ENCODE measurements around the gene CACNA1C.

The CACNA1C gene

DNA sequence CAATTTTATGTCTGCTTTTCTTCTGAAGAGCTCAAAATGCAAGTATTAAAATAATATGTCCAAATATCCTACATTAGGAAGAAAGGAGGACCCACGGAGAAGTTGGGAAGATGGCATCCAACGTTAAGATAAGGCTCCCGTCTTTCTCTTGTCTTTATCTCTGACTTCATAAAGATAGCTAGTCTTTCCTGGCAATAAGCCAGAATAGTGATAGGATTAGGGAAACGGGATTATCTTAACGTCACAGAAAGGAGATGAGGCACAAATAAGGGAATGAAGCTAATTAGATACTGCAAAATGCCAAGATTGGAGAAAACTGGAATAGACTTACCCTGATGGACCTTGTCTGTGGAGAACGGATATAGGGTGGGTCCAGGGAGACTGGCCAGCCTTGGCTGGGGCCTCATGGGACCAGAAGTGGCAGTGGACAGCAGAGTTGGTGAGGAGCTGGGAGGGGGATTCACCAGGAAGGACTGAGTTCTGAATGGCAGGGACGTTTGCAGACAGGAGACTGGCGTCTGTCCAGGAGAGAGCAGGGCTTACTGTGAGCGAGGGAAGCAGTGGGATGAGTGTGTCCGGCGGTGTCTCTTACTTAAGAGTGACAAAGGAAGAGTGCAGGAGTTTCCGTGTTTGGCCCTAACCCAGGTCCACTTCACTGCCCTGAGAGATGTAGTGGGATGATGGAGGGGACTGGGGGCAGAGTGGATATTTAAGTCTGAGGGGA is 119.9 kb downstream of the CACNA1C start:
- no peak for DNase-seq

- DNase-seq = no peak
Observed at GRCh38 chr12:2173971-2174370, 121.2 kb downstream of the CACNA1C start.

DNA sequence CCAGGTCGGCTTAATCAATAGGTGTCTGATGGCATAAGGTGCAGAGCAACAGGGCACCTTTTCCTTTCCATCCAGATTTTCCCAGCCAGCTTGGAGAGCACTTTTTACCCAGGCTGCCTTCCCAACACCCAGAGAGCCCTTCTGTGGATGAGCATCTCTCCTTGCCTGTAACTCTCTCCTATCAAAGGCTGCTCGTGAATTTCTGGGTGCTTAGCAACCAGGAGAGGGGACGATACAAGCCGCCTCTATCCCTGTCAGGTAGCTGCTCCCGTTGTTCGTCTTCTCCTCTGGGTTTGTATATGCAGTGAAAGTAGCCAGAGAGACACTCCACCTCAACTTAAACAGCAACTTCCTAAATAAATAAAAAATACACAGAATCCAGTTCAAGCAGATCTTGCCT is 124.2 kb downstream of the CACNA1C start:
- no peak for DNase-seq

GRCh38 chr12:2177751-2178150 is 125.0 kb downstream of the CACNA1C start:
- no peak for DNase-seq

GRCh38 chr12:2179058-2179457 is 126.3 kb downstream of the CACNA1C start:
- no peak for DNase-seq

DNA sequence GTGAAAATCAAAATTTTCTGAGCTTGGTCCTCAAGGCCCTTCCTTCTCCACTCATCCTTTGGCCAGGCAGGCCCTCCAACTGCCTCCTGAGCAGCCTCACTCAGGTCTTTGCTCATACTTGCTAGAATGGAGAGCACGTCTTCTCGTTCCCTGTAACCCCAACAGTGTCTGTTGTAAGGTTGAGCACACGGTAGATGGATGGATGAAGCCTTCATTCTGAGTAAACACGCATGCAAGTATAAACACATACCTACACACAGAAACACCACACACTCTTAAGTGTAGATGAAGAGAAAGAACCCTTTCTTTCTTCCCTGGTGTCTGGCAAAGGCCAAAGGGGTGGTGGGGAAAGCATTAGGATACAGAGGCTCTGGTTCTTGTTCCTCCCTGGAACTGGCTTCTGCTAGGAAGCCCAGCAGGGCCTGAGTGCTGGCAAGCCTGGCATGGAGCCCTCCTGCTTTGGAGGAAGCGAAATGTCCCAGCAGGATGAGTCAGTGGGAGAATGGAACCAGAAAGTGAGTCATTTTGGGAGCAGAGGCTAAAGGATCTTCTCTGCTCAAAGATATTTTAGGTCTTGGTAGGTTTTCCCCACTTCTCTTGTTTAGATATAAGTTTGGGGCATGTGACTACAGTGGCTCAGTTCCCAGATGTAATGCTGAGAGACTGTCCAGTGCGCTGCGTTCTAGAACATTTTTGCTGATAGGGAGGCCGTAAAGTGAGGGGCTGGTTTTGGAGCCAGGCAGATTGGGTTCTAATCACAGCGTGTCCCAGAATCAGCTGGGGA is 127.4 kb downstream of the CACNA1C start:
- DNase-seq = no peak

GRCh38 chr12:2180737-2181082 is 127.9 kb downstream of the CACNA1C start:
- DNase-seq = no peak

DNA sequence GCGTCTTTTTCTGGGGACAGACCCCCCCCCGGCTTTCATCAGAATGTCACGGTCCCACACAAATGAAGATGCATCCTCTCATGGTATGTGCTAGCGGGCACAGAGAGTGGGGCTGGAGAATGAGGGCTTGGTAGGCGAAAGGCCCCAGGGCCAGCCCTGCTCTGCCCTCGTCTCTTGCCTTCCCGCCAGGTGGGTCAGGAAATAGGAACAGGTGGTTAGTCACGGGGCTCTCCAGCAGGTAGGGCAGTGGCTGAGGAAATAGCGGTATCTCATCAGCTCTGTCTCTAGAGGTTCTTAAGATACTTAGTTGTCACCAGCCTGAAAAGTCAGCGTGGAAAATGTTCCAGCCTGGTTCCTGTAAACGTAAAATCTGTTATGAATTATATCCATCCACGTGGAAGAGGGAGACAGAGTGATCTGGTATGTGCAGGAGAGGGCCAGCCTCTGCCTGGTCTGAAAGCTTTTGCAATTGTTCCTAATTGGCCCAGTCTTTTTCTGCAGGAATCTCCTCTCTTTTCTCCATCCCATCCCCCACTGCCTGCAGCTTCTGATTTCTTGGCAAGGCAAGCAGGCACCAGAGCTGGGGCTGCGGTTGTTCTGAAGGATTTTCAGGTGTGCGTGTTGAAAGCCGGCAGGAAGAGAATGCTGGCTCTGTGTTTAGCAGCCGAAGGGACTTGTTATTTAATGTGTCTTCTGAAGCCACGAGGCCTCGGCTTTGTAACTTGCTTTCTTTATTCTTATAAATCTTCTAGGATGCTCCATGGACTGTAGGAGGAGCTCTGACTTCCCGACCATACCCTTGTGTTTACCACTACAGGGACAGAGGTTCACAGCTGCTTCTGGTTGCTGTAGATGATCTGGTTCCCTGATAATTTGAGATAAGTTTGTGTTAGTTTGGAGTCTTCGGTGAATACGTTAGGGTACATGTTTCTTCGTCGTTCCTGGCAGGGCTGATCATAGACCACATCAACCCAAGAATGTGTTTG is 131.1 kb downstream of the CACNA1C start:
- no peak for DNase-seq

GRCh38 chr12:2185751-2186341 is 133.1 kb downstream of the CACNA1C start:
- no peak for DNase-seq

- DNase-seq = no peak
Observed at GRCh38 chr12:2187195-2187945, 134.6 kb downstream of the CACNA1C start.

GRCh38 chr12:2190085-2190484 is 137.3 kb downstream of the CACNA1C start:
- no peak for DNase-seq

- DNase-seq = no peak
Observed at GRCh38 chr12:2190896-2191533, 138.2 kb downstream of the CACNA1C start.

DNA sequence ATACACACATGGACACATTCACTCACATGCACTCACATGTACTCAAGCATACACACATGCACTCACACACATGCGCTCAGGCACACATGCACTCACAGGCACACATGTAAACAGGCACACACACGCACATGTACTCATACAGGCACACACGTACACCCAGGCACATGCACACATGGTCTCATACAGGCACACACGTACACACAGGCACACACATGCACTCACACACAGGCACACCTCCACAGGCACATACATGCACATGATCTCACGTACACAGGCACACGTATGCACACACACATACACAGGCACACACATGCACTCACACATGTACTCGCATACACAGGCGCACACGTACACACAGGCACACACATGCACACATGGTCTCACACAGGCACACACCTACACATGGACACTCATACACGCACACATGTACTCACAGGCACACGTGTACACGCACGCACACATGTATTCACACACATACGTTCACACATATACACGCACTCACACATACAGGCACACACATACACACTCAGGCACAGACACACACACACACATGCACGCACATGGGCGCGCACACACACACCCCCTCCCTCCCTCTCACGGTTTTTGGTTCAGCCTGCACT is 138.9 kb downstream of the CACNA1C start:
- no peak for DNase-seq

- no peak for DNase-seq
Observed at GRCh38 chr12:2192231-2192630, 139.4 kb downstream of the CACNA1C start.

DNA sequence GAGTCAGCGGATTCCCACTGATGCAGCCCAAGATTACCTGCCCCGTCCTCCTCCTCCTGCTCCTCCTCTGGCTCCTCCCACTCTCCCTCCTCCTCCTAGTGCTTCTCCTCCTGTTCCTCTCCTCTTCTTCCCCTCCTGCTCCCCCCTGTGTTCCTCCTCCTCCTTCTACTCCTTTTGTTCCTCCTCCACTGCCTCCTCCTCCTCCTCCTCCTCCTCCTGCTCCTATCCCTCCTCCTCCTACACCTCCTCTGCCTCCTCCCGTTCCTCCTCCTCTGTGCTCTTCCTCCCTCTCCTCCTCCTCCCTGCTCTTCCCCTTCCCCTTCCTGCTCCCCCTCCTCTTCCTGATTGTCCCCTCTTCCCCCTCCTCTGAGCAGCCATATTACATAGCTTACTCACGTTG is 141.3 kb downstream of the CACNA1C start:
- no peak for DNase-seq

- no peak for DNase-seq
Observed at GRCh38 chr12:2194571-2194970, 141.8 kb downstream of the CACNA1C start.

DNA sequence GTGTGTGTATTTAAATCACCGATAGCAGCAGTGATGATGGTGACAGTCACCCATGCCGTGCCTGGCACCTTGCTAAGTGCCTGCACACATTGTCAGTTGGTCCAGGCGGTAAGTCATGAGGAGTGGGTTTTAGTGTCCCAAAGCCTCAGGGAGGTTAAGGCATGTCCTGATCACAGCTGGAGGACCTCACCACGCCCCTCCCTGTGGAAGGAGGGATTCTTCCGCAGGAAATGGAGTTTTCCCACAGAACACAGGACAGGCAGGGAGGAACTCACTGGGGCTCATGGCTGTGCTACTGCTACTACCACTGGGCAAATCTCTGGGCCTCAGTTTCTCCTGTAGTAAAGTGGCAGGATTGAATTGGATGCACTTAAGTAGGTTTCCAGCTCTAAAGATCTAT is 142.3 kb downstream of the CACNA1C start:
- no peak for DNase-seq

DNA sequence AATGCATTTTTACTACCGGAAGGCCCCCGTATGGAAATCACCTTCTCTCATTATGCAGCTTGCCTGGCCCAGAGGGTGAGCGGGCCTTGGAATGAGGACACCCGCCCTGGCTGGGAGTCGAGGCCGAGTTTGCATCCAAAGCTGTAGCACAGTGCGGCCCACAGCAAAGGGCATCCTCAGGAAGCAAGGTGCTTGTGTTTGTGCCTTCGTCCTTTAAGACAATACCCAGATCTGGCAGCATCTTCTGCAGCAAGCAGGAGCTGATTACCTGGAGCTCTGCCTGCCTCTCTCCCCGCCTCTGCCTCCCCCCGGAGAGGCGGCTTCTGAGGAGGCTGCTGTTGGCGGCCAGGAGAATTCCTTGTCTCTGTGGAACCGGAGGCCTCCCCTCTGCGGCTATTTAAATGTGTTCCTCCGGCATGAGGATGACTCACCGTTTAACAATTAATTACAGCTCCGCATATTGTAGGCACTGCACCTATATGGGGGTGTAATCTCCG is 145.3 kb downstream of the CACNA1C start:
- no peak for DNase-seq

DNA sequence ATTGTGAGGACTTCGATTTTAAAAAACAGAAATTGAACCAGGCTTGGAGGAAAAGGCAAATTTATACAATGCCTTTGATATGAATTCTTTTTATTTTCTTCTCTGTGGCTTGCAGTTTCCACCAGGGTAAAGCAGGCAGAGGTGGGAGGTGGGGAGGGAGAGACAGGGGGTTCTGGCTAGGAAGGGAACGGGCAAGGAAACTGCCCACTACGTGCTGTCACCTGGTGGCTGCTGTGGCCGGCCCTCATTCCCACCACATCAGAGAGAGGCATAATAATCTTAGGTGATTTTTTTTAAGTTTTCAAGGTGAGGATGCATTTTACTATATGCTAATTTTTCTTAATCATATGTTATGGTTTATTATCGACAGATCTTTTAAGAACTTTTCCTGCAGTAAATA is 145.8 kb downstream of the CACNA1C start:
- no peak for DNase-seq

DNA sequence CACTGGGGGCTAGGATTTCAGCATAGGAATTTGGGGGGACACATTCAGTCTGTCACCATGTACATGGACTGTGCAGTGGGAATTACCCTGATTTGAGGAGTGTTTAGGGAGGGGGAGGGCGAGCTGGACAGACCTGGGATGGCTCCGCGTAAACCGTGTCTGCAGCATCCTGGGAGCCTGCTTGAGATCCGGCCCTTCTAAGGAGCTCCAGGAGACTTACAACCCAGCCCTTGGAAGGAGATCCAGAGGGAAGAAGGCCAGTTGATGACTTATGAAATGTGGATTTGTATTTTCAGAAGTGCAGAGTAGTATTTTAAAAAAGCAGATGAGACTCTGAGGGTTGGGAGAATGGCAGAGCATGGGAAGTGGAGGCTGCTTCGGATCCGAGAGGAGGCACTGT is 153.2 kb downstream of the CACNA1C start:
- no peak for DNase-seq

All from CD4-positive, alpha-beta T cell treated with Interleukin-12 subunit alpha and Interleukin-12 subunit beta, for 1 hour (primary cell).